Right ventricle myocardium superior (tissue), 1 donor: ENCODE results near the gene TSTD1. TPM values are rescaled to one million over a fixed set of nuclear protein-coding genes. Genes with fewer than 3 reads are reported as not detected.
"Not testable (repeated sequence)": the region's sequence is repeated elsewhere in the genome, so short reads cannot be mapped to it uniquely, and the experiment has no call there.

Experiments used
- ATAC-seq: fragments of 200-7000 bp; cut with Tn5 transposase; one replicate; pipeline ENCODE4 v1.9.1; 2020; ENCODE audit warnings: mild to moderate bottlenecking; ENCODE audit not compliant: poor library complexity
- DNase-seq: peaks from one replicate; pipeline ENCODE4 v3.0.0-alpha.2; 2020
- intact Hi-C: fragments of 100-400 bp; cut with DNase I; formaldehyde crosslinking; loops from one replicate; pipeline ENCODE4 v1.11.2; 2022
- total RNA-seq: library from RNA; stranded (reverse); fragmentation: NEBNext Ultra II Directional; extraction: Animal tissue kit (Norgen Biotek cat#: 25700); gene quantifications from one replicate; pipeline ENCODE4 v1.2.1, GENCODE V29; 2021
- donor health status: DM: no; HTN: yes; CAD: no; lungs with severe emphysema.

TSTD1 gene
- total RNA-seq, 1 donor from 2014 or later = 9.3 TPM

GRCh38 chr1:161045736-161046604 is 7.2 kb upstream of the TSTD1 start, which contains the start of gene USF1:
Gene USF1, minus strand, starts transcription at chr1:161045977. Its CDS starts 2,702 bp downstream, at chr1:161043275.
- peak; percentile 98 for ATAC-seq
- intact Hi-C loops = loop anchor here (5.0 kb wide), 1 partner anchor 51 kb away; the partner anchor contains the start of gene KLHDC9
- peak; percentile 96 for DNase-seq

DNA sequence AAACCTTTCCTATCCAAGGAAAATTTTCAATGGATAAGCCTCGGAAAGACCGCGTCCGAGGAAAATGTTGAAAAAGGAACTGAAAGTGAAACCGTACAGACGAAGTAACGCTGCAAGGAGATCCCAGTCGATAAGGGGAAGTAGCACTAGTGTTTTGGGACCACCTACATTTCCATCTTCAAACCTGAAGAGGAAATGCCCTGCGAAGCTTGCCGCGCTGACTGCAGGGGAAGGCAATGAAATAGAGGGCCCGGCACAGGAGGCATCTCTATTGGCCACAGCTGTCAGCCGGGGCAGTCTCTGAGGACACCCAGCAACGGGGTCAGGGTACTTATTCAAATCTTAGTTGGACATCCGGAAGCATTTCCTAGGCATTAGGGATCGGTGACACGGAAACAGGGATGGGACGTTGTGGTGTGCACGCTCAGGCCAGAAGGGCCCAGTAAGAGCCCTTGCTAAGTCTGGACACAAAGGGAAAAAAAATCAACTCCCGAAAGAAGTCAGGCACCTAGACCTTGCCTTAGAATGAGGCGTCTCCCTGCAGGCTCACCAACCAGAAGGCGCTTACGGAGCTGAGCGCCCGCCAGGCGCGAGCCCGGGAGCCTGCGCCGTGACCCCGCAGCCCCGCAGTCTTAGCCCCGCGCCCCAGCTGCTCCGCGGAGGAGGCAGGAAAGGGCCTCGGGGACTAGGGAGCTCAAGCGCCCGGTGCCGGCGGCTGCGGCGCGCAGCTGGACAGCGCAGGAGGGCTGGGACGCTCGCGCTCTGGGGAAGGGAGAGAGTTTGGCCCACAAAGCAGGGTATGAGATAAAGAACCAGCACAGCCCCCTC is 6.4 kb upstream of the TSTD1 start:
- intact Hi-C loops = loop anchor here (5.0 kb wide), 1 partner anchor 52 kb away; the partner anchor contains the start of gene KLHDC9
- peak; percentile 81 for DNase-seq
- ATAC-seq = peak; percentile 68

DNA sequence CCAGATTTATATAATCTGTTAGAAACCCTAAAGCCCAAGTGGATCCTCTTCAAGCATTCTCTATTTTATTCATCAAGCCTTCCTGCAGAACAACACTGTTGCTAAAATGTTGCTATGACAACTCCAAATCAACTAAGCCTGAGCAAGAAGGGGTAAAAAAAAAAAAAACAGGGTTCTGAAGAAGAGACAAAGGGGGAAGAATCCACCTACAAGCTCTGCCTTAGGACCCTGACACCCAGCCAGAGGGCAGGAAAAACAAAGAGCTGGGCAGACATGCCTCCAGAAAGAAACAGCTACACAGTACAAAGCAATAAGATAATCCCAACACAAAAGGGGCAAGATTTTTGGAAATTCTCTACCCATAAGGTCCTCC is 5.8 kb upstream of the TSTD1 start:
- no peak for ATAC-seq
- no peak for DNase-seq
- intact Hi-C loops = no loop called here

DNA sequence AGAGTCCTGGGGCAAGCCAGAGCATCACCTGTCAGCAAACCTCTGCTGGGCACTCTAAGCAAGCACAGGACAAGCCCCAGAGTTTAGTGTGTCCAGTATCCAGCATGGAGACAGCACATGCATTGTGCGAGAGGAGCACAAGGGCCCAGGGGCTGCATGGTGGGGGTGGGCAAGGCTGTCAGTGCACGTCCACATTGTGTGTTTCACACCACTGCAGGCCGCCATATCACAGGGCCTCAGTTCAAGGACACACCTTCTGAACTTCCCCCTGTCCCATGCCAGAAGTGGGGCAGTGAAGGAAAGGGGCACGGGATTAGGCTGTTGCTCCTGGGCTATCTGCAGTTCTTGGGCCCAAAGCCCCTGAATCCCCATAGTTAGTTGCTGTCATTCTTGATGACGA is 782 bp upstream of the TSTD1 start:
- DNase-seq (no peak), ATAC-seq (no peak)
- intact Hi-C loops = no loop called here

DNA sequence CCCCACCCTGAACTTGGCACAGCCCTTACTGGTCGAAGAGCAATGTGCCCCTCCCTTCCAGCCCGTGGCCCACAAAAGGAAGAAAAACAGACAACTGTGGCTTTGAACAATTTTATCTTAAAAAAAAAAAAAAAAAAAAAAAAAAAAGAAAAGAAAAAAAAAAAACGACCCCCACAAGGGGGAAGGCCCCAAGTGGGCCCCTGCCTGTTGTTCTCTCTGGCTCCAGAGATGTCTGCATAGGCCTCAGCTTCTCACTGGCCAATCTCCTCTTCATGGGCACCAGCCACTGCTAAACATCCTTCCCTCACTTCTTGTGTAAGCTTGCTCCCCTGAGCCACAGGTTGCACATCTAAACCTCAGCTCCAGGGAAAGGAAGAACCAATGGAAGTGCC is 386 bp upstream of the TSTD1 start:
- intact Hi-C loops = no loop called here
- no peak for ATAC-seq
- DNase-seq = no peak

DNA sequence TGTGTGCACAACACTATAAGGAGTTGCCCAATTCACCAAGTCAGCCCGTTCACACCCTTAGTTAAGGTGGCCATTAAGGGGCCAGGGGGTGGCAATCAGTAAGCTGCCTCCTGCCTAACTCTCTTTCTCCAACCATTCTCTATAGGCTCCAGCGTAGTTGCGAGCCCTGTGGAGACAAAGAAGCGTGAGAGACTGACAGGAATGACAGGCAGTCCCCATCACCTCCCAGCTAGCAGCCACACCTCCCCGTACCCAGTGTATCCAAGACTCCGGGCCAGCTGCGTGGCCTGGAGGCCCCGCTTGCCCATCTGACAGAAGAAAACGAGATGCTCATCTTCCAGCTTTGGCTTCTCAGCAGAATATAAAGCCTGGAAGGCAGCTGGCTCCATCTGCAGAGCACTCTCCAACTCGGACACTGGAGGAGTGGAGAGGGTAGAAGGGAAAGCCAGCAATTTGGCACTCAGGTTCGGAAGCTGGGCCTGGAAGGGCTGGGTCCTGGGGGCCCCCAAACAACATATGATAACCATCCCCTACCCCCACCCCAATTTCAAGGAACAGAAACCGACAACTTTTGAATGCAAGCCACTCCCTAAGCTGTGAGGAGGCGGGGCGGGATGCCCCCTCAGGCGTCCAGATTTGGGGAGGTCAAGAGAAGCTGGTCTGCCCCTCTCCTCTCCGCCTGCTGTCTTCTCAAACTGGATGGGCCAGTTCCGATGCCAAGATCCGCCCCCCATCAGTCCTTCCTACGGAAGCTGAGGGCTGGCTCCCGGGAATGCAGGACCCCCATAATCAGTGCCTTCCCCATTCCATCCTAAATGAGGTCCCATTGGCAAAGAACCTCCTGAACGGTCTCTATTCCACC is 872 bp downstream of the TSTD1 start:
- DNase-seq = no peak

GRCh38 chr1:161033751-161034150 is 5.0 kb downstream of the TSTD1 start:
- intact Hi-C loops = no loop called here
- ATAC-seq = no peak
- no peak for DNase-seq

More for the DNA sequence above, 872 bp downstream of the TSTD1 start:
- no peak for ATAC-seq
- intact Hi-C loops = no loop called here

DNA sequence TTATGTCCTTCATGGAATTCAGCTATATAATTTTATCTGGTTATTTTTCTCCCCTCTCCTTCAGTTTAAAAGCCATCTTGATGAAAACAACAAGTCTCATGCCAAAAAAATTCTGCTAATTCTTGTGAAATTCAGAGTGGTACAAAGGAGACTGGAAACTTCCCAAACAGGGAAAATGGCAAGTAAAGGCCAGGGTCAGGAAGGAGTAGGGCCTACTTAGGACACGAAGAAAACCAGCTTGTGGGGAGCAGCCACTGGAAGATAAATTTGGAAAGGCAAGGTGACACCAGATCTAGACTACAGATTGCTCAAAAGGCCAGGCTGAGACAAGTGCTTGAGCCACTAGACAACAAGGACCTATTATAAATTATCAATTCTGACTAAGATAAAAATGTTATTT is 6.4 kb downstream of the TSTD1 start:
- intact Hi-C loops = no loop called here
- ATAC-seq (no peak), DNase-seq (no peak)

- no peak for DNase-seq
- ATAC-seq = no peak
- intact Hi-C loops = no loop called here
Observed at GRCh38 chr1:161031874-161032273, 6.9 kb downstream of the TSTD1 start.

DNA sequence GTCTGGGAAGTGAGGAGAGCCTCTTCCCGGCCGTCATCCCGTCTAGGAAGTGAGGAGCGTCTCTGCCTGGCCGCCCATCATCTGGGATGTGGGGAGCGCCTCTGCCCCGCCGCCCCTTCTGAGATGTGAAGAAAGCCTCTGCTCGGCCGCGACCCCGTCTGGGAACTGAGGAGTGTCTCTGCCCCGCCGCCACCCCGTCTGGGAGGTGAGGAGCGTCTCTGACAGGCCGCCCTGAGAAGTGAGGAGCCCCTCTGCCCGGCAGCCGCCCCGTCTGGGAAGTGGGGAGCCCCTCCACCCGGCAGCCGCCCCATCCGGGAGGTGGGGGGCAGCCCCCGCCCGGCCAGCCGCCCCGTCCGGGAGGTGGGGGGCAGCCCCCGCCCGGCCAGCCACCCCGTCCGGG is 9.3 kb downstream of the TSTD1 start:
- ATAC-seq, DNase-seq, intact Hi-C loops: not testable (repeated sequence)

DNA sequence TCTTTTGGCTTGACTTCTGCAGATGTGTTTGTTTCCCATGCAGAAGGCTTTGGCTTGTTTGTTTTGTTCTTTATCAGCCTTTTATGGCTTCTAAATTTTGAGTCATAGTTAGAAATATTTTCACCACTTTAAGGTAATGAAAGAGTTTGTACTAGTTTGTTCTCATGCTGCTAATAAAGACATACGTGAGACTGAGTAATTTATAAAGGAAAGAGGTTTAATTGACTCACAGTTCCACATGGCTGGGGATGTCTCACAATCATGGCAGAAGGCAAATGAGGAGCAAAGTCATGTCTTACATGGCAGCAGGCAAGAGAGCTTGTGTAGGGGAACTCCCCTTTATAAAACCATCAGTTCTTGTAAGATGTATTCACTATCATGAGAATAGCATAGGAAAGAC is 11.8 kb downstream of the TSTD1 start:
- DNase-seq, ATAC-seq, intact Hi-C loops: not testable (repeated sequence)

DNA sequence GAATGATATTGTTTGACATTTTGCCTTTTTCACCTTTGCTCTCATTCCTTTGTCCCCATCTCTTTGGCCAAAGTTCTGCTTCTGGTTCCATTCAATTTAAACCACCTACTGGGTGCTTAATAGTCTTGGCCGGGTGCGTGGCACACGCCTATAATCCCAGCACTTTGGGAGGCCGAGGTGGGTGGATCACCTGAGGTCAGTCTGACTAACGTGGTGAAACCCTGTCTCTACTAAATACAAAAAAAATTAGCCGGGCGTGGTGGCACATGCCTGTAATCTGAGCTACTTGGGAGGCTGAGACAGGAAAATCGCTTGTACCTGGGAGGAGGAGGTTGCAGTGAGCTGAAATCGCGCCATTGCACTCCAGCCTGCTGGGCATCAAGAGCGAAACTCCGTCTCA is 16.3 kb downstream of the TSTD1 start:
- intact Hi-C loops, ATAC-seq, DNase-seq: not testable (repeated sequence)

GRCh38 chr1:161021970-161022353 is 16.8 kb downstream of the TSTD1 start:
- DNase-seq (no peak), ATAC-seq (no peak)
- intact Hi-C loops = no loop called here

DNA sequence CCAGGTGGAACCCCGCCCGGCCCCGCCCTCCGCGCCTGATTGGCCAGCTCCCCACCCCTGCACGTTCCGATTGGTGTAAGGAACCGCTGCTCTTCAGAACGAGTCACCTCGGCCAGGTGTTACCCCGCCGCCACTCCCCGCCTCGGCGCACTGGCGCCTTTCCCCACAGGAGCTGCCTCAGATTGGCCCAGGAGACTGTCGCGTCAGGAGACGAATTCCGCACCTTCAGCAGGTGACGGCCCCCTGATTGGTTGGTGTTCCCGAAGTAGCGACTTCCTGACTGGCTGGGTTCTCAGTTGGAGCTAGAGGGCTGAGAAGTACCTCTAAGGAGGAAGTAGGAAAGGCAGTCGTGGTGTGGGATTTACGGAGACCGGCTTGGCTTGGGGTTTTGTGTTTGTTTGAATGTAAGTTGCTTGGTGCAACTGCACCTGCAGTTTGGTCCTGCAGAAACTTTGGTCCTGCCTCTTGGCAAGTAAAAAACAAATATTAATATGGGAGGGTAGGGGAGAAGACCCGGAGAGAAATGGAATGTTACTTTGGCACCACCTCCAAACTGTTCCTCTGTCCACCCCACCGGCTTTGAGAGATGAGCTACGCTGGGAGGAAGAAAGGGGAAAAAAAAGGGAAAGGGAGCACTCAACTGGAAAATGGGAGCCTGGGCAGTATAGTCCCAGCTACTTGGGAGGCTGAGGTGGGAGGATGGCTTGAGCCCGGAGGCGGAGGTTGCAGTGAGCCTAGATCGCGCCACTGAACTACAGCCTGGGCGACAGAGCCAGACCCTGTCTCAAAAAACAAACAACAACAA is 17.4 kb downstream of the TSTD1 start:
- intact Hi-C loops = no loop called here
- DNase-seq = peak; percentile 84
- ATAC-seq = peak; percentile 95

DNA sequence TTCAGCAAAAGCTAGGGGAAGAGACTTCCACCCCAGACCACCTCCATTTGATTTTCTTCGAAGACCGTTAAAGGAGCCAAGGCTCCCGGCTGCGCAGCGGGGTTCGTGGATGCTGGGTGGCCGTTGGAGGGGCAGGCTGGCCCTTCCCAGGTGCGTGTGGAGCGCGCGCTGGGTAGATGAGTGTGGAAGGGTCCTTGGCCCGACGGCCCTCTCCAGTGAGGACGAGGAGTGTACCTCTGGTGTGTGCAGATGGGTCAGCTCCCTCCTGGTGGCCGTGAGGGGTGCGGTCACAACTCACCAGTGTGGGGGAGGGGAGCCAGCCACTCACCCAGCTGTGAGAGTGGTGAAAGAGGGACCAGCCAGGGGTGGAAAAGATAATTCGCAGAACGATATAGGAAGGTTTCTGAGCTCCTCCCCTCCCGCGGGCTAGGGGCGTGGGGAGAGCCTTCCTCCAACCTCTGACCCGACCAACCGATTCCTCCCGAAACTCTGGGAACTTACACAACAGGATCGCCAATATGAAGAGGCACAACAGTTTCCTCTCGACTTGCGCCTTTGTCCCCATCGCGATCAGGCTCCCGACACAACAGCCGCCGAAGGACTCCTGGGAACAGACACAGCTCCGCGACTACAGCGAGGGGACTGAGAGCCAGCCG is 18.1 kb downstream of the TSTD1 start, which contains the start of gene F11R:
TSS of gene F11R (minus strand) at position 644 of the 656 bp plus-strand sequence. CDS start at position 565, 79 bp downstream.
- peak; percentile 56 for DNase-seq
- intact Hi-C loops = no loop called here
- ATAC-seq = peak; percentile 61

DNA sequence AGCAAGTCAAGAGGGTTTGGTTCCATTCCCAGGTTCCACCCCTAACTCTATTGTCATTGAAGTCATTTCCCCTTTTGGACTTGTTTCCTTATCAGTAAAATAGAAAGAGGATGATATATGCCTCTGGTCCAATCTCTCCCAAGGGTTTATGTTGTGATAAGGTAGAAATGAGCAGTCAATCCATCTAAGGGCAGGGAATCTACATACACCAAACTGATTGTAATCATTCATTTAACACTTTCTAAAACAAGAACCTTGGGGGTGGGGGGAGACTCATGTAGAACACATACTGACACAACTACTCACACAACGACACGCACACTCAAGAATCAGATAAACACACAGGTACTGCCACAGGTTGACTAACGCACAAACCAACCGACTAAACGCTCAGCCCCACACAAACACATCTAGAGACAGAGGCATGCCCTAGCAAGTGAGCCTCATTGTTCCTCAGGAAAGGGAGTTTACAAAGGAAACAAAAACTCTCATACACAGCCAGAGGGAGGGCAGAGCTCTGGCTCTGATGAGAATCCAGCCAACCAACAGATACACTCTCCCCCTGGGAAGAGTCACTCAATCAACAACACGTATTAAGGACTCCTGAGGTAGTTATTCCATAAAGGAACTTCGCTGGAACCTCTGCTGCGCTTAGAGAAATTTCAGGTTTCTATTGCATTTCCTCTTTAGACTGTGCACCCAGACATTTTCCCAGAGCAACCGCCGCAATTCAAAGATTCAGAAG is 18.8 kb downstream of the TSTD1 start:
- peak; percentile 8 for ATAC-seq
- DNase-seq = no peak
- intact Hi-C loops = no loop called here
